NCI-H2171 (cell line): ENCODE data around the gene CDC73.
"Not testable (repeated sequence)": the region's sequence is repeated elsewhere in the genome, so short reads cannot be mapped to it uniquely, and the experiment has no call there.

Experiments used
- DNase-seq: peaks from one replicate; lab custom pipeline; 2025; lab: John Stamatoyannopoulos, UW

The CDC73 gene

DNA sequence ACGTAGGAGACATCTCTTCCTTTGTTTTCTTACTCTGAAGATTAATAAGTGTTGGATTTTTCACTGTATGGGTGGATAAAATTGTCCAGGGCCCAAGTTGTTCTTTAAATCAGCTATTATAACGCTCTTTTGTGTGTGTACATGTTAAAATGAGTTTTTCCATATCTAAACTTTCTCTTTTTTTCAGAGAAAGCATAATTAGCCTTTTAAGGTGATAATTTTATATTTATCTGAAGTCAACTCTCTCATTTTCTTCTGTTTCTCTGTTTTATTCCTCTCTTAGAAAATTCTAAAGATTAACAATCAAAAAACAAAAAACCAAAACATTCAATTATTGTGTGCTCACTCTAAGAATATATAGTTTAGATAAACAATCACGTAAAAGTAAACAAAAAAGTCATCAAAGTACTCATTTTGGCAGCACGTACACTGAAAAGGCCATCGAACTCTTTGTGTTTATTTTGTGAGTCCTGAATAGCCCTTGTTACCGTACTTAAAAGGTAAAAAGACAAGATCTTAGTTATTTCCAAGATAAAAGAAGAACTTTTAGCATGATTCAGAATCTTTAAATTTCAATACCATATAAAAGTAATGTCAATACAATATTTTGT lies 7.2 kb upstream of the CDC73 start:
- no peak for DNase-seq

DNA sequence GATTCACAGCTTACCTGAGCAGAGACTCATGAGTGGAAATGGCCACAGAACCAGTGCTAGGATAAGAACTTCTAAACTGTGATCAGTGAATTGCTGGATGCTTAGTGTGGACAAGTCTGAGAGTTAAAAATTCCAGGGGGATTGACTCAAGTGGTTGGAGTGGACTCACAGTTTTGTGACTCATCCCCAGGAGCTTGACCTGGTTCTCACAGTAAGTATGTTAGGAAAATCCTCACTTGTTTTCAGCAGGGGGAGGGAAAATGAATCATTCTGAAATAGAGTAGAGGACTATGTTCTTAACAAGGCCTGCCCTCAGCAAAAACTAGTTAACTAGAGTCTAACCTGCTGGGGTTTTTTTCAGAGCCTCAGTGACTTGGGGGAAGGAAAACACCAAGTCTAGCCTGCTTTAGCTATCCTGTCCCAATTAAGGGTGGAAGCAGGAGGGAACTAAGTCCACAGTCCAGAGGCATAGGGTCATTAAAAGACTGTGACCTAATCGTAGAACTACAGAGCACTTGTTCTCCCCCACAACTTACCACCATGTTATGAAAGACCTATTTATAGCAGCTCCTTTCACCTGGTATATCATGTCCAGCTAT lies 6.1 kb upstream of the CDC73 start:
- no peak for DNase-seq

DNA sequence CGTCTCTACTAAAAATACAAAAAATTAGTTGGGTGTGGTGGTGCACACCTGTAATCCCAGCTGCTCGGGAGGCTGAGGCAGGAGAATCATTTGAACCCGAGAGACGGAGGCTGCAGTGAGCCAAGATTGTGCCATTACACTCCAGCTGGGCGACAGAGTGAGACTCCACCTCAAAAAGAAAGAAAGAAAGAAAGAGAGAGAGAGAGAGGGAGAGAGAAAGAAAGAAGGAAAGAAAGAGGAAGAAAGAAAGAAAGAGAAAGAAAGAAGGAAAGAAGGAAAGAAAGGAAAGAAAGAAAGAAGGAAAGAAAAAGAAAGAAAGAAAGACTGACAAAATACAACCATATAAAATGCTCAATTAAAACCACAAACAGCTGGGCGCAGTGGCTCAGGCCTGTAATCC lies 4.7 kb upstream of the CDC73 start:
- not testable (repeated sequence) for DNase-seq

DNA sequence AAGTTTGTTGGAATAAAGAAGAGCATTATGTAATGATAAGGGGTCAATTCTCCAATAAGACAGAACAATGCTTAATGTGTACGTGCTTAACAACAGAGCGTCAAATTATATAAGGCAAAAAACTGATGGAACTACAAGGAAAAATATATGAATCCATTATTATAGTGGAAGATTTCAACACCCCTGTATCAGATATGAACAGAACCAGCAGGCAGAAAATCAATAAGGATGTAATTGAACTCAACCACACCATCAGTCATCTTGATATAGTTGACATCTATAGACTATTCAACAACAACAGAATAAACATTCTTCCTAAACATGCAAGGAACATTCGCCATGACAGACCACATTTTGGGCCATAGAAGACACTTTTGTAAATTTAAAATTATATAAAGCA lies 3.6 kb upstream of the CDC73 start:
- DNase-seq, result no peak

DNA sequence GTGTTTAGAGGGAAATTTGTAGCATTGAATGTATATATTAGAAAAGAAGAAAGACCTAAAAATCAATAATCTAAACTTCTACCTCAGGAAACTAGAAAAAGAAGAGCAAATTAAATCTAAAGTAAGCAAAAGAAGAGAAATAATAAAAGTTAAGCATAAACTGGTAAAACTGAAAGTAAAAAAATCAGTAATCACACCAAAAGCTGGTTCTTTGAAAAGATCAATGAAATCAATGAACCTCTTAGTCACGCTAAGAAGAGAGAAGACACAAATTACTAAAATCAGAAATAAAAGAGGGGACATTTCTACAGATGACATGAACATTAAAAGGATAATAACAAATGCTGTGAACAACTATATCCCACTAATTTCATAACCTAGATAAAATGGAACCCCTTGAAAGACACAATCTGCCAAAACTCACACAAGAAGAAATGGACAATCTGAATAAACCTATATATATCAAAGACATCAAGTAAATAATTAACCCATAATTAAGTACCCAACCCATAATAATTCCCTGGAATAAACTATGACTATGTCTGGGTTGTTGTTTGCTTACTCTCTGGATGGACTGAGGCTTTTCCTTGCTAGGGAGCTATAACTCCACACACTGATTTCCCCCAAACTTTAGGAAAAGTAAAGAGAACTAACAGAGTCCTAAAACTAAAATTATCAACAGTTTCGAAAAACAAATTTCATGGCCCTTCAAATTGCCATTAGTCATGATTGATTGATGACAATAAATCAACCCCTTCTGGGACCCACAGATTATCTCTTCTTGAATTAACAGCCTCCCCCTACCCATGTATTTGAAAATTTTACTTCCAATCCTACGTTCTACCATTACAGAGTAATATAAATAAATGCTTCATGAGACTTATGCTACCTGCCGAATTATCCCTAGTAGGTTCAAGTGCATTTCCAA lies 2.8 kb upstream of the CDC73 start:
- no peak for DNase-seq

DNA sequence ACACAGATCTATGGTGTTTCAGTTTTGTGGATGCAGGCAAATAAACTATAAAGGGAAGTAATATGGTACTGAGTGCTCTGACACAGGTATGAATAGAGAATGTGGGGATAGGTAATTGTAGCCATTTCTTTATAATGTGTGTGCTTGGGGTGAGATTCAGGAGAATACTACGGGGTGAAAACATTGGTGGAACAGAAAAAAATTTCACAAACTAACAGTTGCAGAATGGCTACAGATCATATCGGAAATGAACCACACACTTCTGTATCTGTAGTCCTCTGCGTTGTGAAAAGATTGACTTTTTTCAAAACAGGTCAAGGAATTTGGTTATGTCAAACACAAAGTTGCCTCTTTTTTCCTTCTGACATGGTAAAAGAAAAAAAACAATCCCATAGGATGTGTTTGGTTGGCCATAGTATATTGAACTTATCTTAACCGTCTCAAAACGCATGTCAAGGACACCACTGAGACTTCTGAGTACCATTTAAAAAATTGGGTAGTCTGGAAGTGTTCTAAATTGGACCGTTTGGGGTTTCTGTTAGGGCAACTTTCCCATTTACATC lies 1.1 kb upstream of the CDC73 start:
- DNase-seq, result no peak

DNA sequence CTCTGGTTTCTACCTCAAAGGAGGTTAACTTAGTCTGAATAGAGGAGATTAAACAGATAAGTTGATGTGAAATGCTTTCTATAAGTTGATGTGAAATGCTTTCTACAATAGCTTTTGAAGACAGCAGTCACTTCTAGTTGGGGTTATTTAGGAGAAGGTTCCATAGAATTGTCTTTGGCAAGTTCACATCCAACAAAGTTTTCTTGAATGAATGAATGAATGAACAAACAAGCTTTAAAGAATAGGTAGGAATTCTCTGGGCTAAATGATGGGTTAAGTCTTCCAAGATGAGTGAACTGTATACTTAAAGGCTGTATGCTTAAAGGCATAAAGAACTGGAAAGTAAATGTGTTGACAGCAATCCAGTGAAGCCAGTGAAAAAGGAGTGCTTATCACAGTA lies 1.9 kb downstream of the CDC73 start:
- DNase-seq, result no peak

DNA sequence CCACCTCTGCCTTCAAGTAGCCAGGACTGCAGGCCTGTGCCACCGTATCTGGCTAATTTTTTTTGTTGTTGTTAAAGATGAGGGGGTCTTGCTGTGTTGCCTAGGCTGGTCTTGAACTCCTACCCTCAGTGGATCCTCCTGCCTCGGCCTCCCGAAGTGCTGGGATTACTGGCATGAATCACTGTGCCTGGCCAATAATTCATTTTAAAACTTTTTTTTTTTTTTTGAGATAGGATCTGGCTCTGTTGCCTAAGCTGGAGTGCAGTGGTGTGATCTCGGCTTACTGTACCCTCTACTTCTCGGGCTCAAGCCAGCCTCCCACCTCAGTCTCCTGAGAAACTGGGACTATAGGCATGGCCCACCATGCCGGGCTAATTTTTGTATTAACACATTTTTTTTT lies 3.5 kb downstream of the CDC73 start:
- no peak for DNase-seq

DNA sequence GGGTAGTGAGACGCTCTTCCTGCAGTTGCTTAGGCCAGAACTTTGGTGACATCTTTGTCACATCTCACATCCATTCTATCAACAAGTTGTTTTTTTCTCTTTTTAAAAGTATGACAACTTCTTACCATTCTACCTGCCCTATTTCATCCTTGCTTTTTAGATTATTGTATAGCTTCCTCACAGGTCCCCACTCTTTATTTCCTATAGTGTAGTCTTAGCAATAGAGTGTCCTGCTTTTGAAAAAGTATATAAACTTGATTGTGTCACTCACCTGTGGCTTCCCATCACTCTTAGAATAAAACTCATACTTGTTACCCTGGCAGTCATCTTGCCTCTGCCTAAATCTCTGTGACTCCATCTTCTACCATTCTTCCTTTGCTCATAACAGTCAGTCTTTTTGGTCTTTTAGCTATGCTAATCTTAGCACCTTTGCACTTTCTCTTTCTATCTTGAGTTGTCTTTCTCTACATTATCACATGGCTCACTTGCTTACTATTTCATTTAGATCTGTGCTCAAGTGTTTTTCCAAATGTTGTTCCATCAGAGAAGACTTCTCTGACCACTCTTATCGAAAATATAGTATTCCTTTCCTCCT lies 9.5 kb downstream of the CDC73 start:
- DNase-seq, result no peak

DNA sequence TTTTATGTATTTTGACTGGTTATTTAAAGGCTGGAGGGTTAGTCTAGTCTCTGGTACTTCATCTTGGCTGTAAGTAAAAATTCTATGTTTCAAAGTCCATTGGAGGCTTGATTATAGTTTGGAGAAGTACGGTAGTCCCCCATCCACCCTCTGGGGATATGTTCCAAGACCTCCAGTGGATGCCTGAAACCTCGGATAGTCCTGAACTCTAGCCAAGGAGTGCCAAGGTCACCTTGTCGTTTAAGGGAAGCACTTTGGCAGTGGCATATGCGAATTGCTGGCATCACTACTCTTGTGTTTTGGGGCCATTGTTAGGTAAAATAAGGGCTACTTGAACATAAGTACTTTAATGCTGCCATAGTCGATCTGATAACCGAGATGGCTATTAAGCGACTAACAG lies 18.4 kb downstream of the CDC73 start:
- no peak for DNase-seq

DNA sequence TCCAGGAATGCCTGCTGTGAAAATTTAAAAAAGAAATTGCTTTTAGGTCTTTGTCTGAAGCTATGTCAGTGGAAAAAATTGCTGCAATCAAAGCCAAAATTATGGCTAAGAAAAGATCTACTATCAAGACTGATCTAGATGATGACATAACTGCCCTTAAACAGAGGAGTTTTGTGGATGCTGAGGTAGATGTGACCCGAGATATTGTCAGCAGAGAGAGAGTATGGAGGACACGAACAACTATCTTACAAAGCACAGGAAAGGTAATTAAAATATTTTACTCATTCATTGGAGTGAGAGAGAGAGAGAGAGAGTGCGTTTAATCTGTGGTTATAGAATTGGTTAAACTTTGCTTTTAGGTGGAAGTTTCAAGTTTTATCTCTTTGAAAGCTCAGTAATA lies 20.0 kb downstream of the CDC73 start:
- DNase-seq, result no peak

DNA sequence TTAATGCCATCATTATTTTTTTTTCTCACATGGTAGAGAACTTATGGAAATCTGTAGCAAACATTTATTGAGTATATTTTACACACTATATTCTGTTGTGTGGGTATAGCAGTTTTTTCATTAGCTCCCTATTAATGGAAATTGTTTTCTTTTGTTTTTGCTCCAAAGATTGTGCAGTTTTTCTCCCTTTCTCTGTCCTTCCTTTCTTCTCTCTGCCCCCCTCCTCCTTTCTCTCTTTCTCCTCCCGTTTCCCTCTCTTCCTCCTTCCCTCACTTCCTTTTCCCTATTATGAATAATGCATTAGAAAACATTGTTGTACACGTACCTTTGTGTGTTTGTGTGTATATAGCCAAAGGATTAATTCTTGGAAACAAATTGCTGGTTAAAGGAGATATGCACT lies 20.6 kb downstream of the CDC73 start:
- no peak for DNase-seq

DNA sequence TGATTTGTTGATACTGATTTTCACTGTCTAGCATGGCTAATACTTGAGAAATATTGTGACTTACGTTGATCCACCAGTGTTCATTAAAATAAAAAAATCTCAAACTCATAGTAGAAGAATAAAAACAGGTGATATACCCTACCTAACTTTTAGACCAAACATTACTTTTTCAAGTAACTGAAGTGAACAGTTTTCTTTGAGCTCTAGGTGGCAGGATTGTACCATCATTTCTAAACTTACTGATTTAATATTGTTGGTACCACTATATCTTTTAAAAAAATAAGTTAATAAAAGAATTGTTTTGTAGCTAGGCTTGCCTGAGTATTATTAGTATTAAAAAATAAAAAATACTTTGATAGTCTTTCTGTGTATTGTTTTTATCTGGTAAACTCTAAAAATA lies 21.5 kb downstream of the CDC73 start:
- no peak for DNase-seq

DNA sequence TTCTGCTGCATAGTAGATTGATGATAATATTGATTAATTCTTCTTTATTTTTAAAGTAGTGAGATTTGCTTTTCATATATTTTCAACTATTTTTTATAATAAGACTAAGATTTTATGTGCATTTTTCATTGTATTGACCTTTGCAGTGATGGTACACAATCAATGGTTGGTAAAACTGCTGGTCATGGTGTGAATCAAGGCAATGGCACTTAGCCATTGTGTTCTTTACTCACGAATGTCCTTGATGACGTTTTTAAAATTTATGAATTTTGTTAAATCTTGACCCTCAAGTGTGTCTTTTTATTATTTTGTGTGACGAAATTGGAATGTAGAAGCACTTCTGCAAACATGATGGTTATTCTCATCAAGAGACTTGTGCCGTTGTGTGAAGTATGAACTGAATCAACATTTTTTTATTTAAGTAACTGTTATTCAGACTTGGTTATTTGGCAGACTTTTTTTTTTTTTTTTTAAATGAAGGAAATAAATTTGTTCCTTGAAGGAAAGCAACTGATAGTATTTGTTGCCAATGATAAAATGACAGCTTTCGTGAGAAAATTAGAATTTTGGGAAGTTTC lies 22.6 kb downstream of the CDC73 start:
- DNase-seq, result no peak

DNA sequence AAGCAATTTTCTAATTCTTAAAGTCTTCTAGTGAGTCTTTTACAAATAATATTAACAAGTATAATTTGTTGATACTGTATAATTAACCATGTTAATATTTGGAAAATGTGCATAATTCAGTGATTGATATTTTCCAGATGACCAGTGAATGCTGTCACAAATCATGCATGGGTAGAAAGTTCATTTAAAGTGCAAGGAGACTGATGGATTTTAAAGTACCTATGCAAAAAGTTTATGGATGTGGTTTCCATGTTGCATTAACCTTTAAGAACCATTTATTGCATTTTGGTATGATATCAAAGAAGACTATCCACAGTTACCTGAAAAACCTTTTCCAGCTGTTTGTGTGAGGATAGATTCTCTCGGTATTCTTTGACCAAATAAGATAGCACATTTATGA lies 23.2 kb downstream of the CDC73 start:
- DNase-seq, result no peak

DNA sequence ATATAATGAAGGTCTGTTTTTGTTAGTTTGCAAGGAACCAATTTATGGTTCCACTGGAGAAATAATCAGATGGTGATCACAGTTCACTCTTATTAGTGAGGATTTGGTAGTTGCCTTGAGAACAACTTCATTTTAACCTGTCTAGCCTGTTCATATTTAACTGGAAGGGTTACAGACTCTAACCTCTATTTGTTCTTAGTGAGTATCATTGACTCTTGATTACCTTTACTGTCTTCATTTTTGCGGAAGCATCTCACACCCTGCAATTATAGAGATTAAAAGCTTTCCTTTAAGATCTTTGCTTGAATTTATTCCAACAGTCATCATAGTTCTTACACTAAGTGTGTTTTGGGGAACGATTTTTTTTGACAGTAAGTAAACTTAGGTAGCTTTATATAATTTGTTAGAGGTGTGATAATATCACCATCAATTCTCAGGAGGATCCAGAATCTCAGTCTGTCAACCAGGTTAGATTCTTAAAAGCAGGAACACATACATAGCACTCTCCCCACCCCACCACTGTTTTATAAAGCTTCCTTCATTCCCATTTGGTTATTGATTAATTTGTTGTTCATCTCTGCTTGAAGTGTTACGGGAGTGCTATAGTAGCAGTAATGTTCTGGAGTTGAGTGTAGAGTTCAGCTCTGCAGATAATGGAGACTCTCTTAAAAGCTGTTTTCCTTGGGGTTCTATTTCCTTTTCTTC lies 34.4 kb downstream of the CDC73 start:
- DNase-seq, result no peak

DNA sequence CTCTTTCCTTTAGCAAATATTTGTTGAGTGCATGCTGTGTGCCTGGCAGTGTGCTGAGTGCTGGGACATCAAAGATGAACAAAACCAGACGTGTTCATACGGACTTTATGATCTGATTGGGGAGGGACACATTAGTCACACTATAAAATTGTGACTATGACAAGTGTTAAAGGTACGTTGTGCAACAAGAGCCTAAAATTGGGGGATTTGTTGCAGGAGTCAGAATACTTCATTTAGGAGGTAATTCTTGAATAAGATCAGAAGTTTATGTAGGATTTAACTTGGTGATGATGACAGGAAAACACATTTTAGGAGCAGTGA lies 35.0 kb downstream of the CDC73 start:
- DNase-seq, result no peak

DNA sequence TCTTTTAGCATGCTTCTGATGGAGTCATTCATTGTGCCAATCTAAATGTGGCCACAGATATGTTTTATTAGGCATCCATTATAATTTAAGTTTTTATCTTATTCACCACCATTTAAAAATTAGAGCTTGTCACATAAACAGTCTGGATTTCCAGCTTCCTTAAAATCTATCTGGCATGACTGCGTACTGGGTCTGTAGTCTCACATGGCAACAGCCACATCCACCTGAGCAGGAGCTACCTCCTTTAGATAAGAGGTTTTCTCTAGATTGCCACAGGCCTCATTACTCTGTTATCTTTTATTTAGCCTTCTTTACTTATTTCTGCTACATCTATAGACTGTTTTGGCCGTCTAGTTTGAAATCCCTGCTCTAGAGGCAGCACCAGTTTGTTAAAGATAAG lies 35.5 kb downstream of the CDC73 start:
- no peak for DNase-seq

DNA sequence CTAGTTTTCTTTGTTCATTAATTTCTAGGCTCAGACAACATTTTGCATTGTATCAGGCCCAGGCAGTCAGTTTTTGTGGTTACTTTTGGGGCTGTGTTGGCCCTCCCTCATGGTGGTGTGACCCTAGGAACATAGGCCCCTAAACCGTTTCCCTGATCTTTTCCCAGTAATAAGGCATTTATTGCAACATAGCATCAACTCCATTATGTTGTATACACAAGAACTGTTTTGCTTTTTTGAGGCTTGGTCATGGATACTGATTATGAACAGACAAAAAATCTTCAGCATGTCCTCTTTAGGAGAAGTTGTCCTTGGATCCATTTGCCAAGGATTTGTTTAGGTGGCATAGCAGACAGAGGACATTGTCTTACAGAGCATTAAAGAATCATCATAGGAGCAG lies 54.3 kb downstream of the CDC73 start:
- DNase-seq, result no peak

DNA sequence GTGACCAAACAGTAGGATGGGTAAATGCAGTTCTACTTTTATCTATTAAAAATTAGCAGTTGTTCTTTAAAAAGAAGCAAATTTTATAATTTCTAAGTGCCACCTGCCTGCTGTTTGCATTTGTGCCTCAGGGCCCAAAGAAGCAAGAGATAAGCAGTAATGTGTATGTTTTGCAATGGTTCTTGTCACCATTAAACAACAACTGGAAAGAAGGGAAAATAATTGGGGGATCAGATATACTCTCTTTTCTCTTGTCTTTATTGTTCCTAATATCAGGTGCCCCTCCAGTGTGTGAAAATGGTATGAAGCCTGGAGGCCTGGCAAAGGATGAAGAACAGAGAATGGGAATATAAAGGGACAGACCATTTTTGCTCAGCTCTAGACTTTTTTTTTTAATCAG lies 55.0 kb downstream of the CDC73 start:
- no peak for DNase-seq

DNA sequence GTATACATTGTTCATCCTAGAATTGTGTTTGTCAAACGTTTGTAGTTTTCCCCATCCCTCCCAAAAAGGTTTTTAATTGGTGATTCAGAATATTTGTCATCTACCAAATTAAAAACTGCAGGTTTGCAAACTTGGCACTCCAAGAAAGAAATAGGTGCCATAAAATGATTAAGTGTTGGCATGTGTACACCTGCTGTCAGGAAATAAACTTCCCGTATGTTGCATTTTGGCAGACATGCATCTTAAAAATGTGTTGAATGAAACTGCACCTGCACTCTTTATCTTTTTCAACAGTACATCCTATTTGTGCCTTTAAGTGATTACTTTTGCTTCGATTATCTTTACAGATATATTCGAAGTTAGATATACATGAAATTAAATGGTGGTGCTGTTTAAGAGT lies 57.3 kb downstream of the CDC73 start:
- no peak for DNase-seq

DNA sequence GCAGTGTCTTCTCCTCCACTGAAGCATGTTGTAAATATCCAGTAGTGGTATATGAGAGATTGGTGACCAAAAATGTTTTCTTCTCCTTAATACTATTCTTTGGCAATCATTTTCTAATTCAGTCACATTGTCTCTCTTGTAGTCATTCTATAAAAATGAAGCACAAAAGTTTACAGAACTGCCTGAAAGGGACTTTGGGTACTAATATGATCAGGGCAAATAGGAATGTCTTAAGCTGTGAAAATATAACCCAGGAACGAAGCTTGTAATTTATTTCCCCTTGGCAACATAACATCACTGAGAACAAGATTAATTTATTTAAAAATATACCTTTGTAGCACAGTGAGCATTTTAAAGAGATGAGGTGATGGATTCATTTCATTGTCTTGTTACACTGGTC lies 59.7 kb downstream of the CDC73 start:
- no peak for DNase-seq
